GM12878 (cell line): ENCODE data around the gene ADGRG4. TPM values are rescaled to one million over a fixed set of nuclear protein-coding genes. Genes with fewer than 3 reads are reported as not detected.

Source experiments
- ATAC-seq: fragments of 200-7000 bp; cut with Tn5 transposase; 3 replicates; pipeline ENCODE4 v1.9.1; 2020; ENCODE audit warnings: mild to moderate bottlenecking, moderate library complexity
- BruUV-seq: library from RNA; stranded (reverse); fragments of 400-500 nt; replicated peaks from 2 replicates; lab custom pipeline; 2021; lab: Mats Ljungman, UMichigan
- CTCF ChIA-PET: fragments of 300-600 bp; sonication (Branson Sonifier 250); formaldehyde crosslinking; extraction: SDS; loops from one replicate; lab custom pipeline; 2021; ENCODE audit warnings: inconsistent platforms; lab: Yijun Ruan, JAX
- POLR2A ChIA-PET: fragments of 350-600 bp; formaldehyde crosslinking; extraction: SDS; loops from one replicate; lab custom pipeline; 2021; ENCODE audit warnings: inconsistent platforms; lab: Charles Lee
- RAD21 ChIA-PET: fragments of 300-600 bp; sonication (Branson Sonifier 250); formaldehyde crosslinking; loops from one replicate; lab custom pipeline; 2023; ENCODE audit warnings: antibody characterized with exemption; ENCODE audit not compliant: unreplicated experiment; lab: Charles Lee
- SMC1A ChIA-PET: fragments of 300-600 bp; sonication (Branson Sonifier 250); formaldehyde crosslinking; loops from one replicate; lab custom pipeline; 2023; ENCODE audit not compliant: unreplicated experiment, uncharacterized antibody; lab: Charles Lee
- DNase-seq: peaks from one replicate; pipeline ENCODE4 v3.0.0-alpha.2; 2011; ENCODE audit warnings: low read depth, low spot score
- FAIRE-seq: peaks from 3 replicates; lab custom pipeline; 2011; peaks lifted over from hg19 to GRCh38; lab: Jason Lieb, UNC
- H2AFZ ChIP-seq: 2 replicates; pipeline ENCODE4 v1.6.0; 2011; ENCODE audit warnings: low read depth, low read length, control low read depth; ENCODE audit not compliant: control insufficient read depth
- H3K27ac ChIP-seq: 2 replicates; pipeline ENCODE4 v1.5.1; 2011; ENCODE audit warnings: control low read depth; ENCODE audit not compliant: control insufficient read depth, insufficient read depth
- H3K27me3 ChIP-seq, 2 experiments: replicated peaks in 1 of 2; 2 replicates each; pipeline versions ENCODE4 v1.6.0 to v1.6.1; 2011; ENCODE audit warnings: low read length in 1 of 2; ENCODE audit not compliant: control insufficient read depth in 2 of 2, insufficient read depth in 2 of 2
- H3K36me3 ChIP-seq, 2 experiments: 2 replicates each; pipeline ENCODE4 v1.5.1; 2011; ENCODE audit warnings: low read length in 1 of 2; ENCODE audit not compliant: control insufficient read depth in 2 of 2, insufficient read depth in 2 of 2
- H3K4me1 ChIP-seq: 2 replicates; pipeline ENCODE4 v1.6.1; 2011; ENCODE audit warnings: mild to moderate bottlenecking, low read length, moderate library complexity, mixed read lengths; ENCODE audit not compliant: control insufficient read depth, insufficient read depth
- H3K4me2 ChIP-seq: 2 replicates; pipeline ENCODE4 v1.6.0; 2011; ENCODE audit warnings: control low read depth; ENCODE audit not compliant: control insufficient read depth, insufficient read depth
- H3K4me3 ChIP-seq: fragments of 200-600 bp; sonication (generic); 2 replicates; pipeline ENCODE4 v1.5.1; 2016
- H3K79me2 ChIP-seq: 2 replicates; pipeline ENCODE4 v1.6.0; 2011; ENCODE audit warnings: low read length; ENCODE audit not compliant: control insufficient read depth, insufficient read depth
- H3K9ac ChIP-seq: 2 replicates; pipeline ENCODE4 v1.8.0; 2011; ENCODE audit warnings: low read length, control low read depth, mixed read lengths; ENCODE audit not compliant: control insufficient read depth, insufficient read depth
- H3K9me3 ChIP-seq: replicated peaks from 3 replicates; pipeline ENCODE4 v1.5.1; 2011; ENCODE audit warnings: mild to moderate bottlenecking, low read length; ENCODE audit not compliant: control insufficient read depth, insufficient read depth
- H4K20me1 ChIP-seq: 2 replicates; pipeline ENCODE4 v1.6.0; 2011; ENCODE audit not compliant: control insufficient read depth, insufficient read depth
- RAD21 ChIP-seq: IDR thresholded peaks from 2 replicates; pipeline ENCODE4 v1.6.1; 2011; ENCODE audit warnings: mild to moderate bottlenecking, low read depth, low read length, moderate library complexity; ENCODE audit not compliant: insufficient read depth
- SIX5 ChIP-seq: IDR thresholded peaks from 2 replicates; pipeline ENCODE4 v1.6.1; 2011; ENCODE audit warnings: mild to moderate bottlenecking, low read depth, low read length, moderate library complexity; ENCODE audit not compliant: severe bottlenecking
- SMC3 ChIP-seq: IDR thresholded peaks from 2 replicates; pipeline ENCODE4 v1.6.1; 2011; ENCODE audit warnings: low read length, improper control_type of control experiment, borderline replicate concordance
- SREBF1 ChIP-seq: IDR thresholded peaks from 2 replicates; pipeline ENCODE4 v1.6.1; 2012; ENCODE audit warnings: mild to moderate bottlenecking, low read length
- TAF1 ChIP-seq: IDR thresholded peaks from 2 replicates; pipeline ENCODE4 v1.6.1; 2011; ENCODE audit warnings: mild to moderate bottlenecking, low read depth, low read length, borderline replicate concordance
- WGBS: methylation state at CpG from one replicate; pipeline ENCODE4 v1.1.6; 2016; ENCODE audit warnings: low lambda C conversion rate; ENCODE audit not compliant: insufficient replicate concordance, insufficient coverage; ENCODE audit errors: missing lambda C conversion rate; 5-methylcytosine and 5-hydroxymethylcytosine counted together
- in situ Hi-C: fragments of 300-500 bp; cut with MboI; formaldehyde crosslinking; loops from 9 replicates; pipeline ENCODE4 v1.14.3; 2018; ENCODE audit warnings: mixed read lengths
- intact Hi-C: fragments of 100-400 bp; cut with micrococcal nuclease; formaldehyde crosslinking; loops from one replicate; pipeline ENCODE4 v1.14.2; 2022; ENCODE audit not compliant: unreplicated experiment
- polyA plus RNA-seq, 11 experiments: library from polyadenylated mRNA; depleted of rRNA in 4 of 11; unstranded in 6 of 11; stranded (reverse) in 5 of 11; fragments of >200 nt; fragmentation: Nextera tagmentation in 4 of 11; fragmentation: Illumina TruSeq in 1 of 11; extraction: Ambion mirVana in 4 of 11; extraction: Trizol in 1 of 11; gene quantifications; 1 replicate in 1 of 11; 2 replicates in 10 of 11; pipeline versions ENCODE4 v1.2.1 to v1.2.3, GENCODE V29; 2011 to 2016; ENCODE audit warnings: inconsistent platforms in 2 of 11, missing spikeins in 2 of 11, low read depth in 1 of 11
- total RNA-seq, 4 experiments: library from RNA; depleted of rRNA in 3 of 4; stranded (reverse); fragments of >200 nt in 3 of 4; fragmentation: Illumina TruSeq in 1 of 4; extraction: Trizol in 1 of 4; gene quantifications; 2 replicates each; pipeline versions ENCODE4 v1.2.1 to v1.2.3, GENCODE V29; 2013 to 2021
- TF ChIP-seq, protein P1 (sequence below): IDR thresholded peaks from 2 replicates; pipeline ENCODE4 v1.6.1; 2012; ENCODE audit warnings: low read depth, low read length, improper control_type of control experiment
- TF ChIP-seq, protein P2 (sequence below): fragments of 450-650 bp; IDR thresholded peaks from 2 replicates; pipeline ENCODE4 v1.6.1; 2017; ENCODE audit warnings: mild to moderate bottlenecking, low read depth, inconsistent platforms; ENCODE audit not compliant: poor library complexity, severe bottlenecking
- TF ChIP-seq, protein P3 (sequence below): fragments of 450-650 bp; IDR thresholded peaks from 2 replicates; pipeline ENCODE4 v1.6.1; 2016; ENCODE audit warnings: mild to moderate bottlenecking, moderate library complexity, borderline replicate concordance

ADGRG4 gene
- total and polyA plus RNA-seq, 10 of the 15 experiments (the other 5 are each of a cell fraction or from before 2014, with no cell fraction given), result not detected

DNA sequence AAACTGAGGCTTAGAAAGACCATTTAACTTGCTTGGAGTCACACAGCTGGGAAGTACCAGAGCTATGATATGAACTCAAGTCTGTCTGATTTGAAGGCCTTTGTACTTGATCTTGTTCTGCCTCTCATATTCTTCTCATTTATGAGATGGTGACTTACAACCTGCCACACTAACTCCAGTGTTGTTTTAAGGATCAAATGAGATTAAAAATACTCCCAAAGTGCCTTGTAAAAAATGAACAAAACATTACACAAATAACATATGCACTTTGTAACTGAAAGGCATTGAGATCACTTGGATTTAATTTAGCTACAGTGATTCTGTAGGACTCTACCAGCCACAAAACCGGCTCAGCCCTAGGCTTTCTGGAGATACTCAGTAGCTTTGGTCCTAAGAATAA lies 33.9 kb upstream of the ADGRG4 start (continued):
- TF ChIP-seq, protein P1, sequence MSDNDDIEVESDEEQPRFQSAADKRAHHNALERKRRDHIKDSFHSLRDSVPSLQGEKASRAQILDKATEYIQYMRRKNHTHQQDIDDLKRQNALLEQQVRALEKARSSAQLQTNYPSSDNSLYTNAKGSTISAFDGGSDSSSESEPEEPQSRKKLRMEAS, result no peak
- TF ChIP-seq SIX5, result no peak

DNA sequence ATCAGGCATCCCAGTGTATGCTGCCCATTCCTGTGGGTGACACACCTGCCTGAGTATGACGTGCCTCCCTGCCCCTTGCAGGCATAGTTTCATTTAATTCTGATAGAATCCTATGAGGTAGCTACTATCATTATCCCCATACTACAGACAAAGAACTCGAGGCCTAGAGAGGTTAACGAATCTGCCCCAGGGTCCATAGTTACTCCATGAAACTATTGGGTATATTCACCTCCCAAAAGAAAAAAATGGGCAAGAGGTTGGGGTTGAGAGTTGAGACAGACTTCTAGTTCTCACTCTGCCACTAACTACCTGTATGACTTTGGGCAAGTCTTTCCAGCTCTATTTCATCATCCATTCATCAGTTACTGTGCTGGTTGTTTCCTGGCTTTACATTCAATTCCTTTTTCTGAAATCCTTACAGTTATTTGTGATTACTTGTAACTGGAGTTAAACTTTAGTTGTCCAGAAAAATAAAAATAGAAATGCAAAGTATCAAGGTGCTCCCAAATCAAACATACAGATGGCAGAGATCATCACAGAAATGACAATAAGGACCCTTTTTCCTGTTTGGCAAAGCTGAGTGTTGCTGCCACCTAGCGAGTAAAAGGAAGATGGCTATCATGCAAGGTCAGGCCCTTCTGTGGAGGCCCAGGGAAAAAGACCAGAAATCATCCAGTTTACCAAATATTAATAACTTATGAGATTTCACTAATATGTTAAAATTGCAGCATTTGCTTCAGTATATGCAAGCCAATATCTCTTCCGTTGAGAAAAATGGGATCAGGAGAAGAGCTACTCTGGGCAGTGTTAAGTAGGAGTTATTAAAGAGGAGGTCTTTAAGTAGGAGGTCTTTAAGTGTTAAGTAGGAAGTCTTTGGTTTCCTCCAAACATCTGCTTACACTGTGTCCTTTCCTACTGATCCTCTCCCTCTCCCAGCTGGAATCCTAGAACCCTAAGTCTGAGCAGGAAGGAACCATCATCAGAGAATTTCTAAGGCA lies 32.4 kb upstream of the ADGRG4 start:
- no peak overlapping the region for H3K27ac ChIP-seq
- SMC1A ChIA-PET, result interaction anchor here (0.6 to 4.3 kb wide), 9 partner anchors 13 to 427 kb away, joined by 3 to 42 read pairs (median 4); no protein-coding TSS in a partner anchor
- peak; percentile 91 for ATAC-seq
- in situ Hi-C loops, result loop anchor here (10.0 kb wide), 2 partner anchors 234 to 426 kb away; no protein-coding TSS in a partner anchor
- FAIRE-seq, result peak; percentile 66
- DNase-seq, result no peak
- no peaks in the 10 kb centered on the region for H3K79me2 ChIP-seq
- no peaks in the 10 kb centered on the region for H4K20me1 ChIP-seq
- no peaks in the 10 kb centered on the region for H3K9me3 ChIP-seq
- H2AFZ ChIP-seq, result no peak overlapping the region
- POLR2A ChIA-PET, result interaction anchor here (1.7 kb wide), 1 partner anchor 240 kb away, joined by 5 read pairs; no protein-coding TSS in a partner anchor
- intact Hi-C loops, result loop anchor here (1.0 kb wide), 1 partner anchor 240 kb away; no protein-coding TSS in a partner anchor
- H3K27me3 ChIP-seq, result no peaks in the 10 kb centered on the region
- no TSS peak for BruUV-seq
- WGBS, result 6% methylated on average over 5 of the region's 5 CpGs
- CTCF ChIA-PET, result interaction anchor here (0.6 to 4.3 kb wide), 24 partner anchors 9 to 440 kb away, joined by 3 to 103 read pairs (median 5); partner anchors contain the start of gene MAP7D3
- H3K4me1 ChIP-seq, result no peaks in the 10 kb centered on the region; the same call in 1 of the 2 replicates
- RAD21 ChIA-PET, result interaction anchor here (0.5 to 6.2 kb wide), 5 partner anchors 233 to 440 kb away, joined by 3 to 62 read pairs (median 4); no protein-coding TSS in a partner anchor
- H3K4me3 ChIP-seq, result no peak overlapping the region
- H3K9ac ChIP-seq, result no peak overlapping the region
- H3K36me3 ChIP-seq, result no peaks in the 10 kb centered on the region
- no peak overlapping the region for H3K4me2 ChIP-seq
- TF ChIP-seq SMC3 (peak; percentile 69), RAD21 (peak; percentile 87), TAF1 (no peak), SREBF1 (no peak)
- TF ChIP-seq, protein P2, sequence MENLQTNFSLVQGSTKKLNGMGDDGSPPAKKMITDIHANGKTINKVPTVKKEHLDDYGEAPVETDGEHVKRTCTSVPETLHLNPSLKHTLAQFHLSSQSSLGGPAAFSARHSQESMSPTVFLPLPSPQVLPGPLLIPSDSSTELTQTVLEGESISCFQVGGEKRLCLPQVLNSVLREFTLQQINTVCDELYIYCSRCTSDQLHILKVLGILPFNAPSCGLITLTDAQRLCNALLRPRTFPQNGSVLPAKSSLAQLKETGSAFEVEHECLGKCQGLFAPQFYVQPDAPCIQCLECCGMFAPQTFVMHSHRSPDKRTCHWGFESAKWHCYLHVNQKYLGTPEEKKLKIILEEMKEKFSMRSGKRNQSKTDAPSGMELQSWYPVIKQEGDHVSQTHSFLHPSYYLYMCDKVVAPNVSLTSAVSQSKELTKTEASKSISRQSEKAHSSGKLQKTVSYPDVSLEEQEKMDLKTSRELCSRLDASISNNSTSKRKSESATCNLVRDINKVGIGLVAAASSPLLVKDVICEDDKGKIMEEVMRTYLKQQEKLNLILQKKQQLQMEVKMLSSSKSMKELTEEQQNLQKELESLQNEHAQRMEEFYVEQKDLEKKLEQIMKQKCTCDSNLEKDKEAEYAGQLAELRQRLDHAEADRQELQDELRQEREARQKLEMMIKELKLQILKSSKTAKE, result no peak
- TF ChIP-seq, protein P3, sequence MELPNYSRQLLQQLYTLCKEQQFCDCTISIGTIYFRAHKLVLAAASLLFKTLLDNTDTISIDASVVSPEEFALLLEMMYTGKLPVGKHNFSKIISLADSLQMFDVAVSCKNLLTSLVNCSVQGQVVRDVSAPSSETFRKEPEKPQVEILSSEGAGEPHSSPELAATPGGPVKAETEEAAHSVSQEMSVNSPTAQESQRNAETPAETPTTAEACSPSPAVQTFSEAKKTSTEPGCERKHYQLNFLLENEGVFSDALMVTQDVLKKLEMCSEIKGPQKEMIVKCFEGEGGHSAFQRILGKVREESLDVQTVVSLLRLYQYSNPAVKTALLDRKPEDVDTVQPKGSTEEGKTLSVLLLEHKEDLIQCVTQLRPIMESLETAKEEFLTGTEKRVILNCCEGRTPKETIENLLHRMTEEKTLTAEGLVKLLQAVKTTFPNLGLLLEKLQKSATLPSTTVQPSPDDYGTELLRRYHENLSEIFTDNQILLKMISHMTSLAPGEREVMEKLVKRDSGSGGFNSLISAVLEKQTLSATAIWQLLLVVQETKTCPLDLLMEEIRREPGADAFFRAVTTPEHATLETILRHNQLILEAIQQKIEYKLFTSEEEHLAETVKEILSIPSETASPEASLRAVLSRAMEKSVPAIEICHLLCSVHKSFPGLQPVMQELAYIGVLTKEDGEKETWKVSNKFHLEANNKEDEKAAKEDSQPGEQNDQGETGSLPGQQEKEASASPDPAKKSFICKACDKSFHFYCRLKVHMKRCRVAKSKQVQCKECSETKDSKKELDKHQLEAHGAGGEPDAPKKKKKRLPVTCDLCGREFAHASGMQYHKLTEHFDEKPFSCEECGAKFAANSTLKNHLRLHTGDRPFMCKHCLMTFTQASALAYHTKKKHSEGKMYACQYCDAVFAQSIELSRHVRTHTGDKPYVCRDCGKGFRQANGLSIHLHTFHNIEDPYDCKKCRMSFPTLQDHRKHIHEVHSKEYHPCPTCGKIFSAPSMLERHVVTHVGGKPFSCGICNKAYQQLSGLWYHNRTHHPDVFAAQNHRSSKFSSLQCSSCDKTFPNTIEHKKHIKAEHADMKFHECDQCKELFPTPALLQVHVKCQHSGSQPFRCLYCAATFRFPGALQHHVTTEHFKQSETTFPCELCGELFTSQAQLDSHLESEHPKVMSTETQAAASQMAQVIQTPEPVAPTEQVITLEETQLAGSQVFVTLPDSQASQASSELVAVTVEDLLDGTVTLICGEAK, result no peak
